ENCODE results near the gene PTPRM. TPM values are rescaled to one million over a fixed set of nuclear protein-coding genes. Genes with fewer than 3 reads are reported as not detected.

PTPRM gene
- total and polyA plus RNA-seq, 2 of the 4 experiments (the other 2 are of a cell fraction), result 28.3 to 51.2 TPM

- intact Hi-C loops (cut with micrococcal nuclease), result loop anchor here (5.0 to 10.0 kb wide), 3 partner anchors 37 to 1037 kb away; no protein-coding TSS in a partner anchor
- in situ Hi-C loops (cut with MboI; ENCODE audit: low sequenced_read_pairs), result loop anchor here (25.0 kb wide), 1 partner anchor 332 kb away; no protein-coding TSS in a partner anchor
- no peak for ATAC-seq (ENCODE audit: low read depth)
Observed at GRCh38 chr18:7579918-7580542, 12.9 kb downstream of the PTPRM start.

More at GRCh38 chr18:7579918-7580542, 12.9 kb downstream of the PTPRM start:
- peak overlapping the region; percentile 38 for H3K14ac ChIP-seq (replicated peaks; ENCODE audit: low read depth, low read length)
- peak overlapping the region; percentile 36 for H2BK120ac ChIP-seq (ENCODE audit: low read depth, low read length)
- peaks cover 17 to 77% of the 10 kb centered on the region in 2 experiments for H3K79me1 ChIP-seq (ENCODE audit: low read depth in 1 of 2, low read length in 2 of 2)
- no peak overlapping the region for H3K4me3 ChIP-seq (ENCODE audit: insufficient read depth, low read depth, low read length)
- H3K27me3 ChIP-seq (ENCODE audit: control insufficient read depth, insufficient read depth, low read length), result no peaks in the 10 kb centered on the region
- no peak overlapping the region for H2AK9ac ChIP-seq (replicated peaks; ENCODE audit: low read depth, low read length, poor library complexity)
- no peaks in the 10 kb centered on the region for H3K36me3 ChIP-seq (ENCODE audit: control insufficient read depth, insufficient read depth, low read length)
- H2AK5ac ChIP-seq (ENCODE audit: low read depth, low read length), result no peak overlapping the region
- POLR2A ChIA-PET (ENCODE audit: unreplicated experiment), result no interaction called here
- H3K9me1 ChIP-seq (ENCODE audit: insufficient read depth, low read length), result peaks cover 15% of the 10 kb centered on the region
- no peak overlapping the region for H3K4me2 ChIP-seq (ENCODE audit: low read depth, low read length)
- H2BK20ac ChIP-seq (ENCODE audit: low read depth, low read length), result peak overlapping the region; percentile 28; the same call in 1 of the 2 replicates
- H3K4me1 ChIP-seq (ENCODE audit: control insufficient read depth, insufficient read depth, low read length), result peaks cover 28% of the 10 kb centered on the region
- CTCF ChIA-PET, result interaction anchor here (1.2 kb wide), 1 partner anchor 23 kb away, joined by 3 read pairs; no protein-coding TSS in a partner anchor
- peak overlapping the region; percentile 37 for H4K91ac ChIP-seq (ENCODE audit: insufficient read depth, low read depth, low read length)
- peak overlapping the region; percentile 81 for H3K18ac ChIP-seq (ENCODE audit: low read depth, low read length)
- 0 out of 2 replicates have a peak overlapping the region, but pooled peaks have one; percentile 0 for H3K23ac ChIP-seq (ENCODE audit: low read depth, low read length)
- 0 out of 2 replicates have a peak overlapping the region, but pooled peaks have one; percentile 15 for H3K4ac ChIP-seq (ENCODE audit: low read depth, low read length)
- BruUV-seq (replicated peaks), result no TSS peak
- WGBS, 2 experiments (ENCODE audit: extremely low coverage in 2 of 2, insufficient read length in 1 of 2), result no CpG with 5 or more reads among the region's 4 CpGs
- H2BK15ac ChIP-seq (ENCODE audit: low read depth, low read length), result peak overlapping the region; percentile 37; the same call in 1 of the 3 replicates
- no peak overlapping the region for H2BK5ac ChIP-seq (ENCODE audit: low read depth, low read length, poor library complexity, severe bottlenecking)
- no peak overlapping the region for H3K27ac ChIP-seq (ENCODE audit: insufficient read depth, low read length)
- DNase-seq, result no peak
- dilution Hi-C loops (cut with HindIII; ENCODE audit: low sequenced_read_pairs, unreplicated experiment), result no loop called here
- H4K20me1 ChIP-seq (ENCODE audit: insufficient read depth, low read length), result peaks cover 4% of the 10 kb centered on the region; the same call in 1 of the 2 replicates
- TF ChIP-seq CTCF (conservative IDR thresholded peaks at IDR 0.05; ENCODE audit: low read depth, low read length), result no peak
- H2AFZ ChIP-seq (replicated peaks; ENCODE audit: low read length, poor library complexity), result no peak overlapping the region
- no peak overlapping the region for H3K9ac ChIP-seq (ENCODE audit: low read depth, low read length)
- H3K9me3 ChIP-seq (ENCODE audit: control insufficient read depth, insufficient read depth, low read length), result 0 out of 2 replicates have a peak, but pooled peaks cover 2% of the 10 kb centered on the region
- H4K8ac ChIP-seq (ENCODE audit: low read depth in 2 of 2, low read length in 2 of 2), result no peak overlapping the region
- H3K56ac ChIP-seq (ENCODE audit: extremely low read depth, insufficient read depth, low read length), result no peak overlapping the region
- no peak overlapping the region for H4K5ac ChIP-seq (ENCODE audit: low read depth, low read length)
